K562 (cell line): Measurements from ENCODE around the gene WFDC6. TPM values are rescaled to one million over a fixed set of nuclear protein-coding genes. Genes with fewer than 3 reads are reported as not detected.
"Not testable (repeated sequence)": the region's sequence is repeated elsewhere in the genome, so short reads cannot be mapped to it uniquely, and the experiment has no call there.

Experiments used
- ATAC-seq: fragments of 200-7000 bp; cut with Tn5 transposase; 3 replicates; pipeline ENCODE4 v1.9.1; 2020; ENCODE audit warnings: moderate library complexity
- BruUV-seq: library from RNA; stranded (reverse); fragments of 400-500 nt; replicated peaks from 2 replicates; lab custom pipeline; 2021; lab: Mats Ljungman, UMichigan
- CTCF ChIA-PET: fragments of 300-600 bp; formaldehyde crosslinking; extraction: SDS; loops from one replicate; lab custom pipeline; 2021; ENCODE audit warnings: low intra/inter-chr PET ratio; lab: Yijun Ruan, JAX
- POLR2A ChIA-PET: fragments of 300-600, 350-650 bp; sonication (Branson Sonifier 250); formaldehyde crosslinking; extraction: SDS; loops from one replicate; lab custom pipeline; 2021; ENCODE audit warnings: antibody characterized with exemption, inconsistent platforms; lab: Yijun Ruan, JAX
- DNase-seq, 4 experiments: peaks; one replicate each; pipeline versions ENCODE4 v3.0.0 to v3.0.0-alpha.2; 2011 to 2018; ENCODE audit warnings: low spot score in 3 of 4, mixed read lengths in 3 of 4; ENCODE audit errors: extremely low read depth in 1 of 4
- FAIRE-seq: peaks from 2 replicates; lab custom pipeline; 2011; peaks lifted over from hg19 to GRCh38; lab: Jason Lieb, UNC
- H2AFZ ChIP-seq: 2 replicates; pipeline ENCODE4 v1.6.0; 2011; ENCODE audit warnings: low read depth, low read length, control low read depth, inconsistent platforms
- H3K27ac ChIP-seq: fragments of 200-600 bp; 3 replicates; pipeline ENCODE4 v1.8.0; 2011; ENCODE audit warnings: low read depth, mild to moderate bottlenecking, control low read depth, inconsistent platforms, low read length, moderate library complexity, mixed read lengths; ENCODE audit errors: extremely low read depth
- H3K27me3 ChIP-seq, 2 experiments: fragments of 300-600 bp in 1 of 2; 2 replicates in 1 of 2; 3 replicates in 1 of 2; pipeline versions ENCODE4 v1.6.0 to v1.8.0; 2011; ENCODE audit warnings: inconsistent platforms in 2 of 2, low read length in 2 of 2, mild to moderate bottlenecking in 1 of 2, mixed read lengths in 1 of 2, moderate library complexity in 1 of 2; ENCODE audit not compliant: control insufficient read depth in 2 of 2, insufficient read depth in 2 of 2
- H3K36me3 ChIP-seq: fragments of 300-600 bp; 3 replicates; pipeline ENCODE4 v1.8.0; 2011; ENCODE audit warnings: mild to moderate bottlenecking, low read length, inconsistent platforms; ENCODE audit not compliant: control insufficient read depth, insufficient read depth
- H3K4me1 ChIP-seq, 2 experiments: fragments of 200-600 bp in 1 of 2; replicated peaks in 1 of 2; 2 replicates in 1 of 2; 3 replicates in 1 of 2; pipeline versions ENCODE4 v1.5.1 to v1.8.0; 2011; ENCODE audit warnings: inconsistent platforms in 2 of 2, low read length in 2 of 2, mild to moderate bottlenecking in 1 of 2, mixed read lengths in 1 of 2, moderate library complexity in 1 of 2; ENCODE audit not compliant: control insufficient read depth in 2 of 2, insufficient read depth in 2 of 2
- H3K4me2 ChIP-seq: 2 replicates; pipeline ENCODE4 v1.6.1; 2011; ENCODE audit warnings: low read length, control low read depth, inconsistent platforms, mixed read lengths; ENCODE audit not compliant: insufficient read depth
- H3K4me3 ChIP-seq: fragments of 200-600 bp; sonication (generic), shearing (Covaris generic); 2 replicates; pipeline ENCODE4 v1.5.1; 2016; ENCODE audit warnings: control low read depth, inconsistent platforms
- H3K79me2 ChIP-seq: fragments of 200-600 bp; 3 replicates; pipeline ENCODE4 v1.8.0; 2011; ENCODE audit warnings: low read length, inconsistent platforms; ENCODE audit not compliant: control insufficient read depth, insufficient read depth
- H3K9ac ChIP-seq, 2 experiments: 2 replicates each; pipeline versions ENCODE4 v1.6.0 to v1.6.1; 2011; ENCODE audit warnings: low read depth in 2 of 2, low read length in 2 of 2, control low read depth in 1 of 2, inconsistent platforms in 1 of 2, mild to moderate bottlenecking in 1 of 2, mixed read lengths in 1 of 2; ENCODE audit not compliant: insufficient read depth in 1 of 2
- H3K9me1 ChIP-seq: one replicate; pipeline ENCODE4 v1.6.0; 2011; ENCODE audit warnings: inconsistent platforms, mild to moderate bottlenecking, low read length, moderate library complexity; ENCODE audit not compliant: control insufficient read depth, insufficient read depth
- H3K9me3 ChIP-seq: replicated peaks from 2 replicates; pipeline ENCODE4 v1.5.1; 2011; ENCODE audit warnings: low read depth, low read length, inconsistent platforms; ENCODE audit not compliant: control insufficient read depth, insufficient read depth
- H4K20me1 ChIP-seq: replicated peaks from 2 replicates; pipeline ENCODE4 v1.6.1; 2011; ENCODE audit warnings: low read length, inconsistent platforms, mixed read lengths; ENCODE audit not compliant: control insufficient read depth, insufficient read depth
- BCOR ChIP-seq: fragments of 450-650 bp; IDR thresholded peaks from 2 replicates; pipeline ENCODE4 v1.6.1; 2016
- KDM1A ChIP-seq, 2 experiments: fragments of 450-650 bp; IDR thresholded peaks; 2 replicates each; pipeline ENCODE4 v1.6.1; 2016; ENCODE audit warnings: mild to moderate bottlenecking in 2 of 2
- KLF13 ChIP-seq: fragments of 450-650 bp; IDR thresholded peaks from 2 replicates; pipeline ENCODE4 v1.6.1; 2016; ENCODE audit warnings: missing genetic modification characterization, low read depth, mild to moderate bottlenecking, missing compliant biosample characterization, moderate library complexity, borderline replicate concordance
- RBM25 ChIP-seq: fragments of 200-400 bp; formaldehyde crosslinking; IDR thresholded peaks from 2 replicates; pipeline ENCODE4 v1.6.1; 2018; ENCODE audit warnings: low read length, low read depth, moderate library complexity; ENCODE audit not compliant: severe bottlenecking
- ZNF146 ChIP-seq: IDR thresholded peaks from one replicate; pipeline ENCODE4 v1.6.1; 2018; ENCODE audit warnings: missing compliant biosample characterization; ENCODE audit not compliant: unreplicated experiment
- ZNF282 ChIP-seq: sonication (generic); formaldehyde crosslinking; IDR thresholded peaks from 2 replicates; pipeline ENCODE4 v1.8.1; 2023; ENCODE audit warnings: missing genetic modification reagents
- WGBS: fragments of 100-300 bp; shearing (Covaris generic); methylation state at CpG from one replicate; pipeline ENCODE4 v1.1.6; 2016; ENCODE audit warnings: low coverage, mixed read lengths; ENCODE audit not compliant: insufficient coverage; ENCODE audit errors: missing lambda C conversion rate; 5-methylcytosine and 5-hydroxymethylcytosine counted together
- in situ Hi-C: fragments of 300-500 bp; cut with MboI; formaldehyde crosslinking; loops from 4 replicates; pipeline ENCODE4 v1.15.0; 2018; ENCODE audit warnings: inconsistent platforms, mixed read lengths
- intact Hi-C: fragments of 100-400 bp; cut with micrococcal nuclease; formaldehyde crosslinking; loops from 2 replicates; pipeline ENCODE4 v1.14.2; 2022
- polyA plus RNA-seq, 8 experiments: library from polyadenylated mRNA; depleted of rRNA in 4 of 8; stranded (reverse) in 5 of 8; unstranded in 3 of 8; fragments of >200 nt; fragmentation: Nextera tagmentation in 2 of 8; fragmentation: Illumina TruSeq in 1 of 8; extraction: Ambion mirVana in 2 of 8; extraction: Trizol in 1 of 8; gene quantifications; 2 replicates each; pipeline versions ENCODE4 v1.2.1 to v1.2.3, GENCODE V29; 2011 to 2014; ENCODE audit warnings: inconsistent platforms in 1 of 8, missing spikeins in 1 of 8
- total RNA-seq, 7 experiments: library from RNA; depleted of rRNA in 6 of 7; stranded (reverse); fragments of >200 nt in 6 of 7; fragmentation: Illumina TruSeq in 2 of 7; extraction: Trizol in 2 of 7; gene quantifications; 2 replicates each; pipeline versions ENCODE4 v1.2.1 to v1.2.3, GENCODE V29; 2011 to 2021; ENCODE audit warnings: low replicate concordance in 1 of 7
- TF ChIP-seq, protein P1 (sequence below): IDR thresholded peaks from 2 replicates; pipeline ENCODE4 v1.6.1; 2016; ENCODE audit warnings: missing genetic modification characterization, missing compliant biosample characterization

The WFDC6 gene
- total and polyA plus RNA-seq, 9 of the 15 experiments (the other 6 are each of a cell fraction or from before 2014, with no cell fraction given) = not detected

DNA sequence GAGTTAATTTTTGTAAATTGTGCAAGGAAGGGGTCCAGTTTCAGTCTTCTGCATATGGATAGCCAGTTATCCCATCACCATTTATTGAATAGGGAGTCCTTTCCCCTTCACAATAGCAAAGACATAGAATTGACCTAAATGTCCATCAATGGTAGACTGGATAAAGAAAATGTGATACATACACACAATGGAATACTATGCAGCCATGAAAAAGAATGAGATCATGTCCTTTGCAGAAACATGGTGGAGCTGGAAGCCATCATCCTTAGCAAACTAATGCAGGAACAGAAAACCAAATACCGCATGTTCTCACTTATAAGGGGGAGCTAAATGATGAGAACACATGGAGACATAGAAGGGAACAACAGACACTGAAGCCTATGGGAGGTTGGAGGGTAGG lies 30.4 kb upstream of the WFDC6 start:
- 6% methylated on average over 1 of the region's 1 CpG for WGBS
- in situ Hi-C loops = not testable (repeated sequence)

DNA sequence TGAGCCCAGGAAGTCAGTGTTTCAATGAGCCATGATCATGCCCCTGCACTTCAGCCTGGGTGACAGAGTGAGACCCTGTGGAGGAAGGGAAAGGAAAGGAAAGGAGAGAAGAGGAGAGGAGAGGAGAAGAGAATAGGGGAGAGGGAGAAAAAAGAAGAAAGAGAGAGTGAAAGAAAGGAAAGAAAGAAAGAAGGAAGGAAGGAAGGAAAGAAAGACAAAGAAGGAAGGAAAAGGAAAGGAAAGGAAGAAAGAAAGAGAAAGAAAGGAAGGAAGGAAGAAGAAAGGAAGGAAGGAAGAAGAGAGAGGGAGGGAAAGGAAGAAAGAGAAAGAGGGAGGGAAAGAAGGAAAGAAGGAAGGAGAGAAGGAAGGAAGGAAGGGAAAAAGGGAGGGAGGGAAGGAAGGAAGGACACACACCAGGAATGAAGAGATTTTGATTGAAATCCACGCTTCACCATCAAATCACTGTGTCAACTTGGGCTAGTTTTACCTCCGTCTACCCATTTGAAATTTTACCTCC lies 25.5 kb upstream of the WFDC6 start:
- TF ChIP-seq ZNF282 (CRISPR knock-in tag) (no peak), KLF13 (tag) (no peak), ZNF146 (CRISPR knock-in tag) (no peak)
- TF ChIP-seq, protein P1, sequence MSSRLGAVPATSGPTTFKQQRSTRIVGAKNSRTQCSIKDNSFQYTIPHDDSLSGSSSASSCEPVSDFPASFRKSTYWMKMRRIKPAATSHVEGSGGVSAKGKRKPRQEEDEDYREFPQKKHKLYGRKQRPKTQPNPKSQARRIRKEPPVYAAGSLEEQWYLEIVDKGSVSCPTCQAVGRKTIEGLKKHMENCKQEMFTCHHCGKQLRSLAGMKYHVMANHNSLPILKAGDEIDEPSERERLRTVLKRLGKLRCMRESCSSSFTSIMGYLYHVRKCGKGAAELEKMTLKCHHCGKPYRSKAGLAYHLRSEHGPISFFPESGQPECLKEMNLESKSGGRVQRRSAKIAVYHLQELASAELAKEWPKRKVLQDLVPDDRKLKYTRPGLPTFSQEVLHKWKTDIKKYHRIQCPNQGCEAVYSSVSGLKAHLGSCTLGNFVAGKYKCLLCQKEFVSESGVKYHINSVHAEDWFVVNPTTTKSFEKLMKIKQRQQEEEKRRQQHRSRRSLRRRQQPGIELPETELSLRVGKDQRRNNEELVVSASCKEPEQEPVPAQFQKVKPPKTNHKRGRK (tag) = peak; percentile 65
- no peaks in the 10 kb centered on the region for H3K9me1 ChIP-seq
- in situ Hi-C loops = no loop called here
- no peaks in the 10 kb centered on the region for H3K9me3 ChIP-seq
- intact Hi-C loops = no loop called here
- H4K20me1 ChIP-seq = no peaks in the 10 kb centered on the region
- DNase-seq = no peak
- no peak overlapping the region for H3K4me2 ChIP-seq
- 0% methylated on average over 2 of the region's 2 CpGs for WGBS
- no peak overlapping the region for H3K27ac ChIP-seq
- no peak overlapping the region for H2AFZ ChIP-seq
- H3K9ac ChIP-seq = no peak overlapping the region
- H3K4me3 ChIP-seq = no peak overlapping the region
- no TSS peak for BruUV-seq
- no peaks in the 10 kb centered on the region for H3K4me1 ChIP-seq
- no peaks in the 10 kb centered on the region for H3K27me3 ChIP-seq
- no peaks in the 10 kb centered on the region for H3K36me3 ChIP-seq
- CTCF ChIA-PET = no interaction called here
- FAIRE-seq = no peak
- POLR2A ChIA-PET = no interaction called here
- H3K79me2 ChIP-seq = no peaks in the 10 kb centered on the region
- no peak for ATAC-seq

More for the DNA sequence above, 30.4 kb upstream of the WFDC6 start:
- FAIRE-seq, H3K4me3 ChIP-seq, DNase-seq, H3K27me3 ChIP-seq, H3K9ac ChIP-seq, H3K4me1 ChIP-seq, BruUV-seq, H3K9me3 ChIP-seq, H3K9me1 ChIP-seq, H3K79me2 ChIP-seq, H3K27ac ChIP-seq, intact Hi-C loops, CTCF ChIA-PET, H4K20me1 ChIP-seq, POLR2A ChIA-PET, H3K36me3 ChIP-seq, H3K4me2 ChIP-seq, ATAC-seq, H2AFZ ChIP-seq: not testable (repeated sequence)
- TF ChIP-seq ZNF146 (CRISPR knock-in tag) = peak; percentile 96
- peak in 1 of 2 experiments; percentile 32; a peak in 1 of 4 replicates for TF ChIP-seq KDM1A (IDR thresholded peaks at IDR 0.05)
- 0 out of 2 replicates have a peak, but pooled peaks have one; percentile 32 for TF ChIP-seq BCOR
- TF ChIP-seq RBM25 = peak; percentile 77
